SU-DHL-6 (cell line): ENCODE measurements around the gene KYNU.

Source experiments
- CTCF ChIP-seq: fragments of 200-600 bp; sonication (generic); IDR thresholded peaks from one replicate; pipeline ENCODE4 v1.5.1; 2017; ENCODE audit warnings: antibody characterized with exemption, mild to moderate bottlenecking, low read length, moderate library complexity; ENCODE audit not compliant: insufficient read depth, poor library complexity, severe bottlenecking
- EZH2phosphoT487 ChIP-seq: fragments of 200-600 bp; sonication (generic), shearing (Covaris generic); conservative IDR thresholded peaks from 2 replicates; pipeline ENCODE4 v1.6.1; 2018; ENCODE audit warnings: mild to moderate bottlenecking, antibody characterized with exemption, low read length, moderate library complexity, mixed read lengths

- TF ChIP-seq CTCF (no peak), EZH2phosphoT487 (no peak)
These were observed 109.6 kb downstream of the KYNU start for GRCh38 chr2:142987044-142987443.
